Omental fat pad (tissue), 4 donors: Measurements from ENCODE around the gene PGLYRP4. TPM values are rescaled to one million over a fixed set of nuclear protein-coding genes. Genes with fewer than 3 reads are reported as not detected.

Source experiments
- ATAC-seq: fragments of 150-250 bp; one replicate; pipeline ENCODE4 v1.9.1; 2016; ENCODE audit warnings: mild to moderate bottlenecking, moderate library complexity; ENCODE audit not compliant: low FRiP score
- DNase-seq: peaks from one replicate; pipeline ENCODE4 v3.0.0-alpha.2; 2019; ENCODE audit warnings: low spot score
- small RNA-seq: library from RNA; depleted of rRNA; stranded (forward); fragments of <200 nt; gene quantifications from one replicate; pipeline ENCODE3, GENCODE V24; 2016
- total RNA-seq, 4 donors: library from RNA; depleted of rRNA; stranded (reverse); fragments of >200 nt; gene quantifications; one replicate each; pipeline ENCODE4 v1.1.0, GENCODE V29; 2016
- TF ChIP-seq, protein P1 (sequence below), 3 donors: fragments of 450-650 bp; IDR thresholded peaks; one replicate each; pipeline ENCODE4 v1.5.1; 2016 to 2017; ENCODE audit warnings: antibody characterized with exemption in 3 of 3, mild to moderate bottlenecking in 3 of 3, moderate library complexity in 2 of 3

PGLYRP4 gene
- total RNA-seq, 4 donors from 2014 or later, result not detected

GRCh38 chr1:153292185-153292584, 56.5 kb downstream of the PGLYRP4 start:
- DNase-seq, result no peak
- ATAC-seq, result no peak
- TF ChIP-seq, protein P1, sequence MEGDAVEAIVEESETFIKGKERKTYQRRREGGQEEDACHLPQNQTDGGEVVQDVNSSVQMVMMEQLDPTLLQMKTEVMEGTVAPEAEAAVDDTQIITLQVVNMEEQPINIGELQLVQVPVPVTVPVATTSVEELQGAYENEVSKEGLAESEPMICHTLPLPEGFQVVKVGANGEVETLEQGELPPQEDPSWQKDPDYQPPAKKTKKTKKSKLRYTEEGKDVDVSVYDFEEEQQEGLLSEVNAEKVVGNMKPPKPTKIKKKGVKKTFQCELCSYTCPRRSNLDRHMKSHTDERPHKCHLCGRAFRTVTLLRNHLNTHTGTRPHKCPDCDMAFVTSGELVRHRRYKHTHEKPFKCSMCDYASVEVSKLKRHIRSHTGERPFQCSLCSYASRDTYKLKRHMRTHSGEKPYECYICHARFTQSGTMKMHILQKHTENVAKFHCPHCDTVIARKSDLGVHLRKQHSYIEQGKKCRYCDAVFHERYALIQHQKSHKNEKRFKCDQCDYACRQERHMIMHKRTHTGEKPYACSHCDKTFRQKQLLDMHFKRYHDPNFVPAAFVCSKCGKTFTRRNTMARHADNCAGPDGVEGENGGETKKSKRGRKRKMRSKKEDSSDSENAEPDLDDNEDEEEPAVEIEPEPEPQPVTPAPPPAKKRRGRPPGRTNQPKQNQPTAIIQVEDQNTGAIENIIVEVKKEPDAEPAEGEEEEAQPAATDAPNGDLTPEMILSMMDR (IDR thresholded peaks at IDR 0.05), result no peak

DNA sequence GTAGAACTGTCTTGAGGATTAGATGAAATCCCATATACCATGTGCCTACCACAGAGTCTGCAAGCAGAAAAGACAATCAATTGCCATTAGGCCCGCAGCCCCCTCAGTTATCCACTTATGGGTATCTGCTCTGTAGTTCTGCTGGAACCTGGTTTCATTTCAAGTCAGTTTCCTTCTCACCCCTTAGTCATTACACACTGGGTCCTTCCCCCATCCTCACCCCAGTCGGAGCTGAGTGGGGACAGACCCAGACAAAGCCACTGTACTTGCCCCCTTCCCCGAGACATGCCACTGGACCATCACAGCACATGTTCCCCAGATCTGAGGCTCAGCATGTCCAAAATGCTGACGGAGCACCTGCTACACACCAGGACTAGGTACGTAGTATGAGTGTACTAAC, 57.1 kb downstream of the PGLYRP4 start:
- no peak for ATAC-seq
- no peak for DNase-seq

GRCh38 chr1:153288634-153289275, 59.9 kb downstream of the PGLYRP4 start:
- TF ChIP-seq, protein P1 (IDR thresholded peaks at IDR 0.05), result no peak
- no peak for ATAC-seq
- no peak for DNase-seq

More for the DNA sequence above, 57.1 kb downstream of the PGLYRP4 start:
- TF ChIP-seq, protein P1 (IDR thresholded peaks at IDR 0.05), result no peak

Small RNAs within 50 kb of the gene (small RNA-seq; reads per million reads assigned to genes)
- not detected for gene RNU6-160P
- gene S100A15A, result not detected

Other genes starting within 250 kb of the PGLYRP4 start
- not detected for gene SPRR2F, start 235.3 kb downstream of the PGLYRP4 start, total RNA-seq
- not detected for gene SPRR2G, start 198.0 kb downstream of the PGLYRP4 start, total RNA-seq
- not detected for gene LELP1, start 145.4 kb downstream of the PGLYRP4 start, total RNA-seq
- gene PRR9, start 131.3 kb downstream of the PGLYRP4 start, total RNA-seq, result 1 to 10 TPM in 2 of 4 donors, not detected in 2; 2.0 to 5.4 TPM
- not detected for gene LORICRIN, start 89.2 kb downstream of the PGLYRP4 start, total RNA-seq
- gene PGLYRP3, start 35.9 kb downstream of the PGLYRP4 start, total RNA-seq, result not detected
- 1,000 to 10,000 TPM in 1 of 4 donors, 100 to 1,000 TPM in 3; 436 to 2,200 (median 573) TPM for gene S100A9, start 9.0 kb upstream of the PGLYRP4 start, total RNA-seq
- gene S100A12, start 26.8 kb upstream of the PGLYRP4 start, total RNA-seq, result 10 to 100 TPM in 2 of 4 donors, 1 to 10 TPM in 2; 4.2 to 59.0 (median 9.6) TPM
- gene S100A8, start 42.2 kb upstream of the PGLYRP4 start, total RNA-seq, result 100 to 1,000 TPM in 1 of 4 donors, 10 to 100 TPM in 3; 50.4 to 402 (median 59.6) TPM
- not detected for gene S100A7A, start 67.7 kb upstream of the PGLYRP4 start, total RNA-seq
- not detected for gene S100A7, start 111.8 kb upstream of the PGLYRP4 start, total RNA-seq
- 100 to 1,000 TPM; 315 to 566 (median 427) TPM for gene S100A6, start 187.2 kb upstream of the PGLYRP4 start, total RNA-seq
- not detected for gene S100A5, start 192.1 kb upstream of the PGLYRP4 start, total RNA-seq
- 100 to 1,000 TPM; 323 to 723 (median 337) TPM for gene S100A4, start 197.0 kb upstream of the PGLYRP4 start, total RNA-seq
- gene S100A3, start 200.4 kb upstream of the PGLYRP4 start, total RNA-seq, result 1 to 10 TPM in 3 of 4 donors, not detected in 1; 1.7 to 3.2 (median 2.7) TPM
- 1 to 10 TPM in 2 of 4 donors, not detected in 2; 1.3 to 6.5 TPM for gene S100A2, start 217.0 kb upstream of the PGLYRP4 start, total RNA-seq